ELF-1 (cell line): ENCODE data around the gene BCL2L2.
A peak's percentile ranks its signal among the peaks of the same experiment; 100 is the strongest.

ENCODE experiments used
- DNase-seq: peaks from one replicate; pipeline ENCODE4 v3.0.0-alpha.2; 2016; ENCODE audit warnings: low read depth, low spot score

Gene BCL2L2

DNA sequence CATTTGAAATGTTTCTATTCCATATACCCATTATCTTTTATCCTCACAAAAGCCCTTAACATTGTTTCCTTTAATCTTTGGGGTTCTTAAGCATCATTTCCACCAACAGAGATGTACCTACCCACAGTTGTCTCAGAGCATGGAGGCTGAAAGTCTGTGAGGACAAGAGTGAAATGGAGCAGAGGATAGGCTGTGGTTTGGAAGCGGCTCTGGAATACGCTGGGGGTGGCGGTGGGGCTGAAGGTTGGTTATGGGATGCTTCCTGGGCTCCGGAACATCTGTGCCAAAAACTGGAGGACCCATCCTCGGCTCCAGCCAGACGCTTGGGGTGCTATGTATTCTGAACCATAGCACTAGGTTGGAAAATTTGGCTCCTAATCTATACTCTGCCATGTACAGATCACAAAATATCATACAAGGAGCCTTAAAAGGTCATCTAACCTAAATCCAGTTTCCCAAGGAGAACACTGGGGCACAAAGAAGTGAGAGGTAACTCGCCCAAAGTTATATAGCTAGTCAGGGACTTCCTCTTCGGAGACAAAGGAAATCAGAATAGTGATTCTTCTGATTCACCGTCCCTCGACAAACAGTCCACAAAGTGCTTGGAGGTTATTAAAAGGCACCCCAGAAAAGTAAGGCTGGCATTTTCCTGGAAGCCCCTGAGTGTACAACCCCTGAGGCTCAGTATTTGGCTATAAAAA is 6.5 kb upstream of the BCL2L2 start:
- DNase-seq: no peak

DNA sequence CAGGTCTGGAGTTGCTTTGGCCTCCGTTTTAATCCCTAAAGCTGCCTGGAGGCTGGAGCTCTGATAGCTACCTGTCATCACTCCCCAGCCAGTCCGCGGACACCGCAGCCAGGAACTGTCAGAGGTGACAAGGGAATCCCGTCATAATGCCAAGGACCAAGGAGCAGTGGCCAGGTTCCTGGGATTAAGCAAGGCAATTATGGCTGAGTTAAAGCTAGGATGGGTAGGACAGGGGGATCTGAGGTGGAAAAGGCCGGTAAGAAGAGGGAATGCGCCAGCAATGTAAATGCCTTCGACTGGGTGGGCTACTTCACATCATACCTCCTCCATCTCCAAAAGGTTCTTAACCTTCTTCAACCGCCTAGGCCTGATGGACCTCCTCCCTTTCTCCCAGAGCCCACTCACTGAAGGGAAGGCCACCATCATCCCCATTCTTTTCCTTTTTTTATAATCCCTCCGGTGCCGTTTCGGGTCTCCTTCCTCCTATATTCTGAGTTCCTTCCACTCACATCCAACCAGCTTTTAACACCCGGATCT is 5.9 kb upstream of the BCL2L2 start:
- peak; percentile 70 for DNase-seq

DNA sequence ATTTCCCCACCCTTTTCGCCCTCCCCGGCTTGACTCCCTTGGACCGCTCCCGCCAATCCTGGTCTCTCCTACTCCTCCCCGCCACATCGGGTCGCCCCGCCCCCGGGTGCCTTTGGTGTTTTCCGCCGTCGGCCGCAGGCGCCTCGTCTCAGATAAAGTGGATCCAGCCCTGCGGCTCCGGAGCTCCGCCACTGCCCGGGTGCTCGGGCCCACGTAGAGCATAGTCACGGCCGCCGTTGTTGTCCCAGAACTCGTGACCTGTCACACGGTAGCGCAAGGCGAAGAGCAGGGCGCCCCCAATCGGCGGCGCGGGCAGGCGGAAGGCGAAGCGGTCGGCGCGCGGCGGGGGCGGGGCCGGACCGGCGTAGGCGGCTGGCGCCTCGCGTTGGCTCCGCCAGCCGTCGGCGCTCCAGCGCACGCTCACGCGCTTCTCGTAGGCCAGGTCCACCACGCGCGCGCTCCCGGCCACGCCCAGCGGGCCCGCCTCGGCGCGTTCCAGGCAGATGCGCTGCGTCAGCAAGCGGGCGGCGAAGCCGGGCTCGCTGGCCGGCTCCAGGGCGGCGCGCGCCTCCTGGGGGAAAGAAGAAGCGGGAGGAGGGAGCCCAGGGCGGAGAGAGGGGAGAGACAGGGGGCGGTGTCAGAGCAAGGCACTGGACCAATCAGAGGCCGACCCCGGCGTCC is 5.2 kb upstream of the BCL2L2 start:
- DNase-seq: peak; percentile 99

DNA sequence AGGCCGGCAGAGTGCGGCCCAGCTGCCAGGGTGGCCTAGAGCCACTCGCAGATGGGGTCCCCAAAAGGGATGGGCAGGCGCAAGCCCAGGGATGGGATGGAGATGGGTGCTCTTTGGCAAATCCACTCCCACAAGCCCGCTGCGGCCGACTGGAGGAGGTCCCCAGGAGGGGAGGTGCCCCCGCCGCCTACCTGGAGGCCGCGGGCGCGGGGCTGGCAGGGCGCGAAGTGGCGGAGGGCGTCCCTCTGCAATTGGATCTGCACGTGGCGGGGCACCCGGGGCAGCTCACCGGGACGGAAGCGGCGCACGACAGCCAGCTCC is 4.7 kb upstream of the BCL2L2 start:
- no peak for DNase-seq

DNA sequence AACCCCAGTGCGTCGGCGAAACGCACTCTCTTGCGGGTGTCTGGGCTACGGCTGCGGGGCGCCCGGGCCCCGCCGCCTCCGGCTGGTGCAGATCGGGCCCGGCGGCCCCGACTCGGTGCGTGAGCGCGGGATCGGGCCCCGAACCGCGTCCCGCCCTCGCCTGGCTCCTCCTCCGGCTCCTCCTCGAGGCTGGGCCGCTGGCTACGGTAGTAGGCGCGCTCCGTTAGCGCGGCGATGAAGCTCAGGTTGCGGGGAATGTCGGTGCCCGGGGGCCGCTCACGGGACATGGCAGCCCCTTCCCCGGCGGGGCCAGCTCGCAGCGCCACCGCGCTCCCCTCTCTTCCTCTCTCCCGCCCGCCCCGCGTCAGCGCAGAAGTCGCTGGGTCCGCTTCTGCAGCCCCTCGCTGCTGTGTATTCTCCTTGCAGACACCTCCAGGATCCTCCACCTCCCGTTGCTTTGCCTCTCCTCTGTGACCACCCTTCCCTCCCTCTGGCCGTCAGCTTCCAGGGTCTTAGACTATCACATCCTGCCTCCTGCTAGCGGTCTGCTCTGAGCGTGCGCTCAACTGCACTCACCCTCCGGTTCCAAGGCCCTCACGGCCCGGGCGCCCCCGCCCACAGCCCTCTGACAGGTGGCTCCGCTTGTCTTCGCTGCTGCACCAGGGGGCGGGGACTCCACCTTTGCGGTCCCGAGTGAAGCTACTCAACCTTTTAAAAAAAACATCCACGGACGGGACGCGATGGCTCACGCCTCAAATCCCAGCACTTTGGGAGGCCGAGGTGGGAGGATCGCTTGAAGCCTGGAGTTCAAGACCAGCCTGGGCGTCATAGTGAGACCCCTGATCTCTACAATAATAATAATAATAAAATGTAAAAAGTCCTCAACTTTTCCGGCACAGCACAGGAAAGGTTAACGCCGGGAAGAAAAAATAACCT is 4.1 kb upstream of the BCL2L2 start, which contains the start of gene PPP1R3E:
TSS of gene PPP1R3E (minus strand) at position 570 of the 936 bp plus-strand sequence. CDS start at position 287, 283 bp downstream.
- peak; percentile 69 for DNase-seq

DNA sequence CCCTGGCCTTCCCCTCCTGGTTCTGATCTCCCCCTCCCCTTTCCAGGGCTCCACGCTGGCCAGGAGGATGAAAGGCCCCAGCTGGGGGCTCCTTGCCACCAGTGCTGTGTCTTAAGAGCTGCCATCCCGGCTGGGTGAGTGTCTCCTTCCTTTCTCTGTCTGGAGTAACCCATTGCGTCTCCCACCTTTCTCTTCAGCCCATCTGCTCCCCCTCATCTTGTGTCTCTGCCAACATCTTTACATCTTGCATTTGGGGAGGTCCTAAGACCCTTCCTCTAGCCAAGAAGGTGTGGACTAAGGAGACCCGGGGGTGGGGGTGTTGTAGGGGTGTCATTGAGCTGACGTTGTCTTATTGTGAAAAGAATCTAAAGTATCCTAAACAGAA is 505 bp downstream of the BCL2L2 start:
- DNase-seq: no peak

DNA sequence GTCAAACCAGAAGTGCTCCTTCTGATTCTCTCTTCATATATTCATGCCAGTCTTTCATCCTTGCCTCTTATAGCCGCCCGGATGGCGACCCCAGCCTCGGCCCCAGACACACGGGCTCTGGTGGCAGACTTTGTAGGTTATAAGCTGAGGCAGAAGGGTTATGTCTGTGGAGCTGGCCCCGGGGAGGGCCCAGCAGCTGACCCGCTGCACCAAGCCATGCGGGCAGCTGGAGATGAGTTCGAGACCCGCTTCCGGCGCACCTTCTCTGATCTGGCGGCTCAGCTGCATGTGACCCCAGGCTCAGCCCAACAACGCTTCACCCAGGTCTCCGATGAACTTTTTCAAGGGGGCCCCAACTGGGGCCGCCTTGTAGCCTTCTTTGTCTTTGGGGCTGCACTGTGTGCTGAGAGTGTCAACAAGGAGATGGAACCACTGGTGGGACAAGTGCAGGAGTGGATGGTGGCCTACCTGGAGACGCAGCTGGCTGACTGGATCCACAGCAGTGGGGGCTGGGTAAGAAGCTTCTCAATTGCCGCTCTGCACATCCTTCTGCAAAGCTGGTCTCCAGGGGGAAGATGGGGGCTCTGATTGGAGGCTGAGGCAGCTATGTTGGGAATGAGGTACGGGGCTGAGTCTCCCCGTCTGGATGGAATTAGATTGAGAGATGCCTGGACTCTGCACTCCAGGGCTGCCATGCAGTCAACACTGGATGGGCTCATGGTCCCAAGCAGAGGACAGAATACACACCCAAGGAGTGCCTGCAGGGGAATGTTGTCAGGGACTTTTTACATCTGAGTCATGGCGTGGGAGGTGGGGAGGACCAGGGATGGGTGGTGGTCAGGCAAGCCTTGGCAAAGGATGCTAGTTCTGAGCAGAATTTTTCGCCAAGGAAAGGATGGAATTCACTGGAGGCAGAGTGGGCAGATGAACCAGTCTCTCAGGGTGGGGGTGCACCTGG is 1.3 kb downstream of the BCL2L2 start:
- no peak for DNase-seq

DNA sequence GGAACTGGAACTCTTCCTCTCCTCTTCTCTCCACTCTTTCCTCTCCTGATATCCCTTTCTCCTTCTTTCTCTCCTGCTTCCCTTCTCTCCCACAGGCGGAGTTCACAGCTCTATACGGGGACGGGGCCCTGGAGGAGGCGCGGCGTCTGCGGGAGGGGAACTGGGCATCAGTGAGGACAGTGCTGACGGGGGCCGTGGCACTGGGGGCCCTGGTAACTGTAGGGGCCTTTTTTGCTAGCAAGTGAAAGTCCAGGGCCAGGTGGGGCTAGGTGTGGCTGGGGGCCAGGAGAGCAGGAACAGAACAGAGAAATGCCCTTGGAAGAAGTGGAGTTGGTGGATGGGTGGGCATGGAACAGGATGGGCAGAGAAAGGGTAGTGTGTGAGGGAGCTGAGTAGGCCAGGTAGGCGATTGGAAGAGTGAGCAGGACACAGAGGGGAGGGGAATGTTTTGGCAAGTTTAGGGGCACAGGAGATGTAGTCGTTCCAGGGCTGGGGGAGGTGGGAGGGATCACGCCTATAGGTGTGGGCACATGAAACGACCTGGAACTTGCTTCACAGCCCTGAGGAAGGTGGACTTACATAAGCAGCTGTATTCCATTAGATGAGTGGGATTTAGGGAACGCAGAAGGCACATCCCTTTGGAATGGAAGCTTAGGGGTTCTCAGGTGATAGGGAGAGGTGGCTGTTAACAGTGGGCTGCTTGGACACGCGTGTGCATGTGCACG is 2.2 kb downstream of the BCL2L2 start:
- DNase-seq: no peak

DNA sequence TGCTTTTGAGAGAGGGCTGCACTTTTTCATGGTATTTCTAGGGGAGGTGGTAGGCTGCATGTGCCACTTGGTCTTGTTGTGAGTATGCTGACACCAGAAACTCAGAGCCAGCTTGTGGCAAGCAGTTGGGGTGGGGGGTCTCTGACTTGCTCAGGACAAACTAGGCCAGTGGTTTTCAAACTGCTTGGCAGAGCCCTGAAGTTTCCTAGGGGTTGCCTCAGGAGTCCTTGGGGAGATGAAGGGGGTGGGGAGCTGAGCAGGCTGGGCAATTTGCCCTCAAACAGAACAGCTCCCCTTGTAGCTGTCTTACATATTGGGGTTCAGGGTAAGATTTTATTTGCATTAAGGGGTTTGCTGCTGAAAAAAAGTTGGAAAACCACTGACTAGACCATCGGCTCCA is 3.9 kb downstream of the BCL2L2 start:
- DNase-seq: no peak

DNA sequence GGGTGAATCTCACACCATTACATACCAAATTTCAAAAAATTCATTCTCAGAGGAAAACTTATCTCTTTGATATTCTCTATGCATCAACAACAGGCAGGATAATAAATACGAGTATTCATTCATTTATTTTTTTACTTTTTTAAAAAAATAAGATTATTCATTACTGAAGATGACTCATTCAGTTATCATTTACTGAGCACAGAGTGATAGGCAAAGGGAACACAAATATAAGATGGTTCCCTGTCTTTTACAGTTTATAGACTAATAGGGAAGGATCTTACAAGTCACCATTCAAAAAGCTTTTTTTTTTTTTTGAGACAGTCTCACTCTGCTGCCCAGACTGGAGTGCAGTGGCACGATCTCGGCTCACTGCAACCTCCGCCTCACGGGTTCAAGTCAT is 9.7 kb downstream of the BCL2L2 start:
- DNase-seq: no peak

DNA sequence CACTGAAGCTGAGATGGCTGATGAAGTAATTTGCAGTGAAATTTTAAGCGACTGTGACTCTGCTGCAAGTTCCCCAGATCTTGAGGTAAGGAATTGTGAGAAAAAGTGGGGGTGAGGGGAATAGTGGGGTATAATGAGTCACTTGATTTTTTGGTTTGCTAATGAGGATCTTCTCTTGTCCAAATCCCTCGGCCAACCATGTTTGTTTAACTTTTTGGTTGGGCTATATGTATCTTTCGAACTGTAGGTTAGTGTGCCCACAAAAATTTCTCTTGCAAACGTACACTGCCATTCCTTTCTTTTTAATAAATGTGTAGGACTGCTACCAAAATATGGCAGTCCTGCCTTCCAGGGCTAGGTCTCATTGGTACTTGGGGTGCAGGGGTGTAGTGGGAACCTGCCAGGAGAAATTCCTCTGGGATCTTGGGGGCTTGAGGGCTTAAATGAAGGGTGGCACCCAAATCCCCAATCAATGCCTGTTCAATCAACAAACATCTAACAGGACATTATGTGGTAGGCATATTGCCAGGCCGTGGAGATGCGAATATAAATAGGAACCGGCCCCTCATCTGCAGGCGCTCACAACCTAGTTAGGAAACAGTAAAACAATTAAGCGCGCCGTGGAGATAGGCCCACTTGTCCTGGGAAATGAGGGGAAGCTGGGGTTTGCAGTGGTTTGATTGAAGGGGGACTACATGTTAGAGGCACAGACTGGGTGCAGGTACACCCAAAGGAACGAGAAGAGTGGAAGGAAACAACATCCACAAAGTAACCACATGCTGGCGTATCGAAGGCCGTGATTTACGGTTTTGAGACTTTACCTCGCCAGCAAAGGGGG is 13.3 kb downstream of the BCL2L2 start:
- DNase-seq: no peak

DNA sequence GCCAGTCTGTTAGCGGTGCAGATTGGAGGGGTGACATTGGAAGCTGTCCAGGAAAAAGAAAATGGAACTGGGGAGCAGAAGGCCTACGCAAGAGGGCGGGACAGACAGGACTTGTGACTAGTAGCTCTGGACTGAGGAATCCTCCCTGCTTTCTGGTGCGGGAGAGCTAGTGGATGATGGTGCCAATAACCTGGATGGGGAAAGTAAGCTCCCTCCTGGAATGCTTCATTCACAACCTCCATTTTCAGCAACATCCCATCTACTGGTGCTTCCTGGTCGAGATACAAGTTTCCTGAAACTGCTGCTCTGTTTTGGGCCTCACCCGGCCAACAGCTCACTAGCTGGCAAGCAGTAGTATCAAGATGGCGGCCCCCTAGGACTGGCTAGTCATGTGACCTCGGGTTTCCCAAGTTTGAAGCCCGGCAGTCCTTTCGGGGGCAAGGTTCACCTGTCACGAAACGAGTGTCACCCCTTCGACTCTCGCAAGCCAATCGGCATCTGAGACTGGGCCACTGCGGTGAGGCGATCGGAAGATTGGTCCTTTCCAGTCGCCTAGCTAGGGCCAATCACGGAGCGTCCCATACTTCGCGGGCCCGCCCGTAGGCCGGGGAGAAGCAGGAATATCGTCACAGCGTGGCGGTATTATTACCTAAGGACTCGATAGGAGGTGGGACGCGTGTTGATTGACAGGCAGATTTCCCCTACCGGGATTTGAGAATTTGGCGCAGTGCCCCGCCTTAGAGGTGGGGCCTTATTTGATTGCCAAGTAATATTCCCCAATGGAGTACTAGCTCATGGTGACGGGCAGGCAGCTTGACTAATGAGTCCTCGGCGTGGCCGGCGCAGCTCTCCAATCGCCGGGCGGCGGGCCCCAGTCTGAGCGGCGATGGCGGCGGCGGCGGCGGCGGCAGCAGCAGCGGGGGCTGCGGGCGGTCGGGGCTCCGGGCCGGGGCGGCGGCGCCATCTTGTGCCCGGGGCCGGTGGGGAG is 14.2 kb downstream of the BCL2L2 start, which contains the start of gene PABPN1:
TSS of gene PABPN1 (plus strand) at position 874 of the 988 bp plus-strand sequence. CDS start at position 887, 13 bp downstream.
- peak; percentile 100 for DNase-seq

DNA sequence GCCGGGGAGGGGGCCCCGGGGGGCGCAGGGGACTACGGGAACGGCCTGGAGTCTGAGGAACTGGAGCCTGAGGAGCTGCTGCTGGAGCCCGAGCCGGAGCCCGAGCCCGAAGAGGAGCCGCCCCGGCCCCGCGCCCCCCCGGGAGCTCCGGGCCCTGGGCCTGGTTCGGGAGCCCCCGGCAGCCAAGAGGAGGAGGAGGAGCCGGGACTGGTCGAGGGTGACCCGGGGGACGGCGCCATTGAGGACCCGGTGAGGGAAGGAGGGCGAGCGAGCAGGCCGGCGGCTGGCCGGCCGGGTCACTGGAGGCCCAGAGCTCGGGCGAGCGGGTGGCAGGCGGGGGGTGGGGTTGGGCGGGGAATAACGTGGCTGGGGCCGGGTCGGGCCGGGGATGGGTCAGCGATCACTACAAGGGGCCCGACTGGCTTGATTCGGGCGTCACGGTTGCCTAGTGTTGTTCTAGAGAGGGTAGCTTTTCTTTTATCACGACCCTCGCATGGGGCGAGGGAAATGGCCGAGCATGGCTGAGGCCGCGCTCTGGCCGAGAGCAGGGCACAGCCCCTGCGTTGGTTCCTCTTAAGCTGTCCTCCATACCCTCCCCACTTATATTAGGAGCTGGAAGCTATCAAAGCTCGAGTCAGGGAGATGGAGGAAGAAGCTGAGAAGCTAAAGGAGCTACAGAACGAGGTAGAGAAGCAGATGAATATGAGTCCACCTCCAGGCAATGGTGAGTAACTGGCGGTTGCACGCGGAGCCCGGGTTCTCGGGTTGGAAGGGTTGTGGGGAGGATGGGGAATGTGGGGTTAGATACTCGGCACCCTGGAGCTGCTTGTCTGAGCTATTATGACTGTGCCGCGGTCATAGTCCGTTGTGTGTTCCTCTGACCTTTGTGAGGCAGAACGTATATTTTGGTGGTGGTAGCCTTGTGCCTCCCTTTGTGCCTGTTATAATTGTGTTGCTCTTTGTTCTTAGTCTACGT is 15.2 kb downstream of the BCL2L2 start:
- peak; percentile 45 for DNase-seq

DNA sequence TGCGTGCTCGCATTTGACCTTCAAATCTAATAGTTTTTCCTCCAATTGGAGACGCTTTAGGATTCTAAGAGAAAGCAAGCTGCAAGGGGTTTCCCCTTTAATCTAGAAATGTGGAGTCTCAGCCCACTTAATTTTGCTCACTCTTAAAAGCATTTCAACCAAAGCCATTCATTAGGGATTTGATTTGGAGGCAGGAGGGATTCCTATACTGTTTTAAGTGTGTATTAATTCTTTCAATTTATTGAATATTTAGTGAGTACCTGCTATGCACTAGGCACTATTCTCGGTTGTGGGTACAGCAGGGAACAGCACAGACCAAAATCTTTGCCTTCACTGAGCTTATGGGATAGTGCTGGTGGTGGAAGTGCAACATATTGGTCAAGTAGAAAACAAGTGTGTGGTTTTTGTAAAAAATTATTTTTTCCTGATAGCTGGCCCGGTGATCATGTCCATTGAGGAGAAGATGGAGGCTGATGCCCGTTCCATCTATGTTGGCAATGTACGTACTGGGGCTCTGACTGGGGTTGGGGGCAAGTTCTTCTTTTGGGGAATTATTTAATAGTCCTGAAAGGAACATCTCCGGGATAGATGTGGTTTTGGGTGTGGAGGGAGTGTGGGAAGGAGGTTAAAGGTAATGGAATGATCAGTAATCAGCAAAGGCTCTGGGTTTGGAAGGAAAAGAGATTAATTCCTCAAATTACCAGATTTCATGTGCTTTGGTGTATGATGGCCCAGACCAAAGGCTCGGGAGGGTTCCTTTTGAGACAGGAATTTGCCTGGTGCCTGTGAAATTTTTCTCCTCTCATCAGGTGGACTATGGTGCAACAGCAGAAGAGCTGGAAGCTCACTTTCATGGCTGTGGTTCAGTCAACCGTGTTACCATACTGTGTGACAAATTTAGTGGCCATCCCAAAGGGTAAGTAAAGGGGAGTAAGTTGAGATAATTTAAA is 16.2 kb downstream of the BCL2L2 start:
- no peak for DNase-seq

DNA sequence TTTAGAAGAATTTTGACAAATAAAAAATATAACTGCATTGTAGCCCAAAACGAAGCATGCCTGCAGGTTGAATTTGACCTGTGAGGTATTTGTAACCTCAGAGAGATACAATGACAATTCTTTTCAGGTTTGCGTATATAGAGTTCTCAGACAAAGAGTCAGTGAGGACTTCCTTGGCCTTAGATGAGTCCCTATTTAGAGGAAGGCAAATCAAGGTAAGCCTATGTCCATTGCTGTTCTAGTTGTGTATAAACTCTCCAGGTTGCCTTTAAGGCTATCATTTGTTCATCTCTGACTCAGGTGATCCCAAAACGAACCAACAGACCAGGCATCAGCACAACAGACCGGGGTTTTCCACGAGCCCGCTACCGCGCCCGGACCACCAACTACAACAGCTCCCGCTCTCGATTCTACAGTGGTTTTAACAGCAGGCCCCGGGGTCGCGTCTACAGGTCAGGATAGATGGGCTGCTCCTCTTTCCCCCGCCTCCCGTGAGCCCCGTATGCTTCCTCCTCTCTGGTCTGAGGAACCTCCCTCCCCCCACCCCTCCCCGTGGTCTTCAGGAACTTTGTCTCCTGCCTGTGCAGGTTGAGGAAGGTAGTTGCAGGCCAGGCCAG is 17.3 kb downstream of the BCL2L2 start:
- no peak for DNase-seq
